Measurements from ENCODE around the gene EMX2. TPM values are rescaled to one million over a fixed set of nuclear protein-coding genes. Genes with fewer than 3 reads are reported as not detected.

EMX2 gene
- total and polyA plus RNA-seq, 7 donors: 0.69 to 3.4 (median 1.2) TPM

GRCh38 chr10:117514971-117515370, 27.6 kb upstream of the EMX2 start:
- no peak for ATAC-seq
- WGBS, 3 donors: 68 to 76% (median 69%) methylated on average over 5 of the region's 5 CpGs
- DNase-seq: no peak
- H3K4me3 ChIP-seq: no peak overlapping the region
- H3K36me3 ChIP-seq (ENCODE audit: insufficient read depth in 1 of 2, low read depth in 1 of 2): no peaks in the 10 kb centered on the region
- H3K27me3 ChIP-seq (ENCODE audit: insufficient read depth in 3 of 3, low read length in 2 of 3): peaks cover 0 to 5% (median 0%) of the 10 kb centered on the region in 3 donors
- H3K9me3 ChIP-seq: no peaks in the 10 kb centered on the region
- intact Hi-C loops (cut with DNase I): no loop called here
- H3K27ac ChIP-seq: no peak overlapping the region
- no peaks in the 10 kb centered on the region for H3K4me1 ChIP-seq
- no peak for TF ChIP-seq CTCF (IDR thresholded peaks at IDR 0.05)

GRCh38 chr10:117516681-117517080, 25.9 kb upstream of the EMX2 start:
- H3K27me3 ChIP-seq (ENCODE audit: insufficient read depth in 3 of 3, low read length in 2 of 3): peaks cover 0 to 5% (median 0%) of the 10 kb centered on the region in 3 donors

GRCh38 chr10:117518246-117518645, 24.3 kb upstream of the EMX2 start:
- Histone ChIP-seq H3K9me3 (no peaks in the 10 kb centered on the region), H3K36me3 (ENCODE audit: insufficient read depth in 1 of 2, low read depth in 1 of 2) (no peaks in the 10 kb centered on the region), H3K4me1 (no peaks in the 10 kb centered on the region), H3K27ac (no peak overlapping the region), H3K27me3 (ENCODE audit: insufficient read depth in 3 of 3, low read length in 2 of 3) (peaks cover 0 to 5% (median 0%) of the 10 kb centered on the region in 3 donors), H3K4me3 (no peak overlapping the region)
- DNase-seq: no peak
- ATAC-seq: no peak
- no peak for TF ChIP-seq CTCF (IDR thresholded peaks at IDR 0.05)
- WGBS, 3 donors: 49 to 56% (median 54%) methylated on average over 5 of the region's 5 CpGs
- intact Hi-C loops (cut with DNase I): no loop called here

More at GRCh38 chr10:117516681-117517080, 25.9 kb upstream of the EMX2 start:
- Histone ChIP-seq H3K27ac (no peak overlapping the region), H3K4me1 (no peaks in the 10 kb centered on the region), H3K36me3 (ENCODE audit: insufficient read depth in 1 of 2, low read depth in 1 of 2) (no peaks in the 10 kb centered on the region), H3K4me3 (no peak overlapping the region), H3K9me3 (no peaks in the 10 kb centered on the region)
- no peak for TF ChIP-seq CTCF (IDR thresholded peaks at IDR 0.05)
- intact Hi-C loops (cut with DNase I): no loop called here
- WGBS, 3 donors: 62 to 72% (median 63%) methylated on average over 6 of the region's 6 CpGs
- ATAC-seq (no peak), DNase-seq (no peak)

- H3K4me1 ChIP-seq: no peaks in the 10 kb centered on the region
- no peaks in the 10 kb centered on the region for H3K36me3 ChIP-seq (ENCODE audit: insufficient read depth in 1 of 2, low read depth in 1 of 2)
- no peak overlapping the region for H3K4me3 ChIP-seq
- WGBS, 3 donors: 63 to 68% (median 65%) methylated on average over 8 of the region's 8 CpGs
- H3K9me3 ChIP-seq: no peaks in the 10 kb centered on the region
- DNase-seq: no peak
- no peaks in the 10 kb centered on the region for H3K27me3 ChIP-seq (ENCODE audit: insufficient read depth in 3 of 3, low read length in 2 of 3)
- no peak for ATAC-seq
- TF ChIP-seq CTCF (IDR thresholded peaks at IDR 0.05): no peak
- intact Hi-C loops (cut with DNase I): no loop called here
- no peak overlapping the region for H3K27ac ChIP-seq
Measured at GRCh38 chr10:117519286-117519685, 23.3 kb upstream of the EMX2 start.

- intact Hi-C loops (cut with DNase I): no loop called here
- TF ChIP-seq CTCF (IDR thresholded peaks at IDR 0.05): no peak
- ATAC-seq: no peak
Measured at GRCh38 chr10:117519879-117520278, 22.7 kb upstream of the EMX2 start.

More at GRCh38 chr10:117519879-117520278, 22.7 kb upstream of the EMX2 start:
- no peak overlapping the region for H3K27ac ChIP-seq
- no peaks in the 10 kb centered on the region for H3K4me1 ChIP-seq
- DNase-seq: no peak
- H3K4me3 ChIP-seq: no peak overlapping the region
- H3K36me3 ChIP-seq (ENCODE audit: insufficient read depth in 1 of 2, low read depth in 1 of 2): no peaks in the 10 kb centered on the region
- WGBS, 3 donors: 50 to 56% (median 53%) methylated on average over 3 of the region's 3 CpGs
- H3K9me3 ChIP-seq: no peaks in the 10 kb centered on the region
- H3K27me3 ChIP-seq (ENCODE audit: insufficient read depth in 3 of 3, low read length in 2 of 3): peaks cover 0 to 6% (median 0%) of the 10 kb centered on the region in 3 donors

All from psoas muscle (tissue), 8 donors.